ENCODE results near the gene TMEM233.

TMEM233 gene

GRCh38 chr12:119664642-119665041 is 71.1 kb downstream of the TMEM233 start:
- no peak for DNase-seq
- H3K4me3 Mint-ChIP-seq: no peak overlapping the region
- H3K27me3 Mint-ChIP-seq (ENCODE audit: low read depth, poor library complexity): peaks cover 20% of the 10 kb centered on the region
- peaks cover 21% of the 10 kb centered on the region for H3K4me1 Mint-ChIP-seq
- TF ChIP-seq CTCF (IDR thresholded peaks at IDR 0.05): no peak
- H3K27ac Mint-ChIP-seq: no peak overlapping the region
- no peaks in the 10 kb centered on the region for H3K9me3 Mint-ChIP-seq
- H3K36me3 Mint-ChIP-seq (ENCODE audit: low read depth): no peaks in the 10 kb centered on the region

GRCh38 chr12:119665164-119665929 is 71.8 kb downstream of the TMEM233 start:
- no peak for DNase-seq
- no peaks in the 10 kb centered on the region for H3K9me3 Mint-ChIP-seq
- H3K27me3 Mint-ChIP-seq (ENCODE audit: low read depth, poor library complexity): peaks cover 14% of the 10 kb centered on the region
- TF ChIP-seq CTCF (IDR thresholded peaks at IDR 0.05): no peak
- peaks cover 28% of the 10 kb centered on the region for H3K4me1 Mint-ChIP-seq
- H3K36me3 Mint-ChIP-seq (ENCODE audit: low read depth): peaks cover 7% of the 10 kb centered on the region
- H3K27ac Mint-ChIP-seq: no peak overlapping the region
- H3K4me3 Mint-ChIP-seq: no peak overlapping the region

GRCh38 chr12:119666226-119666795 is 72.7 kb downstream of the TMEM233 start:
- Mint-ChIP-seq H3K4me3 (no peak overlapping the region), H3K27me3 (ENCODE audit: low read depth, poor library complexity) (peaks cover 14% of the 10 kb centered on the region), H3K36me3 (ENCODE audit: low read depth) (peaks cover 11% of the 10 kb centered on the region), H3K4me1 (peaks cover 36% of the 10 kb centered on the region), H3K27ac (no peak overlapping the region), H3K9me3 (no peaks in the 10 kb centered on the region)
- DNase-seq: no peak
- TF ChIP-seq CTCF (IDR thresholded peaks at IDR 0.05): no peak

GRCh38 chr12:119666900-119667576 is 73.5 kb downstream of the TMEM233 start:
- Mint-ChIP-seq H3K36me3 (ENCODE audit: low read depth) (peaks cover 18% of the 10 kb centered on the region), H3K27me3 (ENCODE audit: low read depth, poor library complexity) (peaks cover 10% of the 10 kb centered on the region), H3K4me3 (peak overlapping the region; percentile 95), H3K27ac (no peak overlapping the region), H3K4me1 (peaks cover 36% of the 10 kb centered on the region), H3K9me3 (no peaks in the 10 kb centered on the region)
- no peak for TF ChIP-seq CTCF (IDR thresholded peaks at IDR 0.05)
- no peak for DNase-seq

- Mint-ChIP-seq H3K4me1 (peaks cover 36% of the 10 kb centered on the region), H3K36me3 (ENCODE audit: low read depth) (peaks cover 25% of the 10 kb centered on the region), H3K9me3 (no peaks in the 10 kb centered on the region), H3K27me3 (ENCODE audit: low read depth, poor library complexity) (peaks cover 3% of the 10 kb centered on the region), H3K4me3 (peak within 1 kb of the TSS; percentile 95), H3K27ac (peak within 1 kb of the TSS; percentile 95)
- DNase-seq: peak; percentile 95
- peak; percentile 89 for TF ChIP-seq CTCF (IDR thresholded peaks at IDR 0.05)
These were observed 74.2 kb downstream of the TMEM233 start, which contains the start of gene PRKAB1 for GRCh38 chr12:119667577-119668323. PRKAB1 (plus strand) TSS chr12:119668133; CDS start chr12:119668245, 112 bp downstream.
